Measurements from ENCODE around the gene CDH4.

Gene CDH4

GRCh38 chr20:61728326-61728725, 476.3 kb downstream of the CDH4 start:
- no peak overlapping the region for H3K4me3 ChIP-seq (ENCODE audit: extremely low read depth, insufficient read depth, low read length, poor library complexity, severe bottlenecking)
- no peaks in the 10 kb centered on the region for H3K9me3 ChIP-seq (ENCODE audit: control insufficient read depth, low read length)
- H3K4me1 ChIP-seq (ENCODE audit: control insufficient read depth, insufficient read depth, low read length, poor library complexity, severe bottlenecking), result peaks cover 6% of the 10 kb centered on the region
- 87 to 95% methylated on average over 5 of the region's 6 CpGs for WGBS, 2 experiments (ENCODE audit: insufficient coverage in 2 of 2)
- no peaks in the 10 kb centered on the region for H3K36me3 ChIP-seq (ENCODE audit: control insufficient read depth, insufficient read depth, low read length)
- H3K27ac ChIP-seq (ENCODE audit: low read depth, low read length, severe bottlenecking), result no peak overlapping the region

- Histone ChIP-seq H3K36me3 (ENCODE audit: control insufficient read depth, insufficient read depth, low read length) (no peaks in the 10 kb centered on the region), H3K4me3 (ENCODE audit: extremely low read depth, insufficient read depth, low read length, poor library complexity, severe bottlenecking) (no peak overlapping the region), H3K9me3 (ENCODE audit: control insufficient read depth, low read length) (no peaks in the 10 kb centered on the region), H3K4me1 (ENCODE audit: control insufficient read depth, insufficient read depth, low read length, poor library complexity, severe bottlenecking) (peaks cover 6% of the 10 kb centered on the region), H3K27ac (ENCODE audit: low read depth, low read length, severe bottlenecking) (no peak overlapping the region)
- 87 to 89% methylated on average over 22 to 27 of the region's 28 CpGs for WGBS, 2 experiments (ENCODE audit: insufficient coverage in 2 of 2)
Measured at GRCh38 chr20:61728786-61729770, 477.0 kb downstream of the CDH4 start.

GRCh38 chr20:61730631-61731362, 478.7 kb downstream of the CDH4 start:
- H3K4me3 ChIP-seq (ENCODE audit: extremely low read depth, insufficient read depth, low read length, poor library complexity, severe bottlenecking), result no peak overlapping the region
- H3K36me3 ChIP-seq (ENCODE audit: control insufficient read depth, insufficient read depth, low read length), result no peaks in the 10 kb centered on the region
- H3K4me1 ChIP-seq (ENCODE audit: control insufficient read depth, insufficient read depth, low read length, poor library complexity, severe bottlenecking), result peaks cover 6% of the 10 kb centered on the region
- no peak overlapping the region for H3K27ac ChIP-seq (ENCODE audit: low read depth, low read length, severe bottlenecking)
- no peaks in the 10 kb centered on the region for H3K9me3 ChIP-seq (ENCODE audit: control insufficient read depth, low read length)
- 81 to 94% methylated on average over 18 to 21 of the region's 21 CpGs for WGBS, 2 experiments (ENCODE audit: insufficient coverage in 2 of 2)

GRCh38 chr20:61731363-61732181, 479.5 kb downstream of the CDH4 start:
- no peaks in the 10 kb centered on the region for H3K9me3 ChIP-seq (ENCODE audit: control insufficient read depth, low read length)
- 89 to 90% methylated on average over 17 to 18 of the region's 22 CpGs for WGBS, 2 experiments (ENCODE audit: insufficient coverage in 2 of 2)
- H3K4me3 ChIP-seq (ENCODE audit: extremely low read depth, insufficient read depth, low read length, poor library complexity, severe bottlenecking), result no peak overlapping the region
- H3K36me3 ChIP-seq (ENCODE audit: control insufficient read depth, insufficient read depth, low read length), result no peaks in the 10 kb centered on the region
- peaks cover 6% of the 10 kb centered on the region for H3K4me1 ChIP-seq (ENCODE audit: control insufficient read depth, insufficient read depth, low read length, poor library complexity, severe bottlenecking)
- H3K27ac ChIP-seq (ENCODE audit: low read depth, low read length, severe bottlenecking), result no peak overlapping the region

GRCh38 chr20:61732511-61733210, 480.6 kb downstream of the CDH4 start:
- Histone ChIP-seq H3K9me3 (ENCODE audit: control insufficient read depth, low read length) (no peaks in the 10 kb centered on the region), H3K4me1 (ENCODE audit: control insufficient read depth, insufficient read depth, low read length, poor library complexity, severe bottlenecking) (peaks cover 6% of the 10 kb centered on the region), H3K4me3 (ENCODE audit: extremely low read depth, insufficient read depth, low read length, poor library complexity, severe bottlenecking) (no peak overlapping the region), H3K27ac (ENCODE audit: low read depth, low read length, severe bottlenecking) (no peak overlapping the region), H3K36me3 (ENCODE audit: control insufficient read depth, insufficient read depth, low read length) (no peaks in the 10 kb centered on the region)
- 86 to 93% methylated on average over 9 to 15 of the region's 19 CpGs for WGBS, 2 experiments (ENCODE audit: insufficient coverage in 2 of 2)

- no peaks in the 10 kb centered on the region for H3K9me3 ChIP-seq (ENCODE audit: control insufficient read depth, low read length)
- no peak overlapping the region for H3K27ac ChIP-seq (ENCODE audit: low read depth, low read length, severe bottlenecking)
- 80 to 83% methylated on average over 8 to 12 of the region's 13 CpGs for WGBS, 2 experiments (ENCODE audit: insufficient coverage in 2 of 2)
- H3K4me1 ChIP-seq (ENCODE audit: control insufficient read depth, insufficient read depth, low read length, poor library complexity, severe bottlenecking), result peaks cover 6% of the 10 kb centered on the region
- H3K36me3 ChIP-seq (ENCODE audit: control insufficient read depth, insufficient read depth, low read length), result no peaks in the 10 kb centered on the region
- no peak overlapping the region for H3K4me3 ChIP-seq (ENCODE audit: extremely low read depth, insufficient read depth, low read length, poor library complexity, severe bottlenecking)
Measured at GRCh38 chr20:61733216-61733615, 481.2 kb downstream of the CDH4 start.

- Histone ChIP-seq H3K27ac (ENCODE audit: low read depth, low read length, severe bottlenecking) (no peak overlapping the region), H3K4me1 (ENCODE audit: control insufficient read depth, insufficient read depth, low read length, poor library complexity, severe bottlenecking) (peaks cover 4% of the 10 kb centered on the region), H3K4me3 (ENCODE audit: extremely low read depth, insufficient read depth, low read length, poor library complexity, severe bottlenecking) (no peak overlapping the region), H3K9me3 (ENCODE audit: control insufficient read depth, low read length) (no peaks in the 10 kb centered on the region), H3K36me3 (ENCODE audit: control insufficient read depth, insufficient read depth, low read length) (no peaks in the 10 kb centered on the region)
- WGBS, 2 experiments (ENCODE audit: insufficient coverage in 2 of 2), result 85 to 86% methylated on average over 21 to 22 of the region's 28 CpGs
Measured at GRCh38 chr20:61733891-61734732, 482.1 kb downstream of the CDH4 start.

GRCh38 chr20:61734733-61735502, 482.9 kb downstream of the CDH4 start:
- H3K27ac ChIP-seq (ENCODE audit: low read depth, low read length, severe bottlenecking), result no peak overlapping the region
- H3K4me3 ChIP-seq (ENCODE audit: extremely low read depth, insufficient read depth, low read length, poor library complexity, severe bottlenecking), result no peak overlapping the region
- WGBS, 2 experiments (ENCODE audit: insufficient coverage in 2 of 2), result 86 to 88% methylated on average over 21 to 25 of the region's 26 CpGs
- H3K9me3 ChIP-seq (ENCODE audit: control insufficient read depth, low read length), result no peaks in the 10 kb centered on the region
- peaks cover 4% of the 10 kb centered on the region for H3K4me1 ChIP-seq (ENCODE audit: control insufficient read depth, insufficient read depth, low read length, poor library complexity, severe bottlenecking)
- no peaks in the 10 kb centered on the region for H3K36me3 ChIP-seq (ENCODE audit: control insufficient read depth, insufficient read depth, low read length)

- Histone ChIP-seq H3K36me3 (ENCODE audit: control insufficient read depth, insufficient read depth, low read length) (no peaks in the 10 kb centered on the region), H3K9me3 (ENCODE audit: control insufficient read depth, low read length) (no peaks in the 10 kb centered on the region), H3K4me1 (ENCODE audit: control insufficient read depth, insufficient read depth, low read length, poor library complexity, severe bottlenecking) (peaks cover 4% of the 10 kb centered on the region), H3K27ac (ENCODE audit: low read depth, low read length, severe bottlenecking) (no peak overlapping the region), H3K4me3 (ENCODE audit: extremely low read depth, insufficient read depth, low read length, poor library complexity, severe bottlenecking) (no peak overlapping the region)
- 84 to 91% methylated on average over 10 to 11 of the region's 11 CpGs for WGBS, 2 experiments (ENCODE audit: insufficient coverage in 2 of 2)
Measured at GRCh38 chr20:61735503-61735785, 483.4 kb downstream of the CDH4 start.

Data from mesodermal cell (in vitro differentiated cells).